ENCODE results near the gene OR5T3. TPM values are rescaled to one million over a fixed set of nuclear protein-coding genes. Genes with fewer than 3 reads are reported as not detected.

The OR5T3 gene
- total and polyA plus RNA-seq, 2 experiments from 2014 or later = not detected

DNA sequence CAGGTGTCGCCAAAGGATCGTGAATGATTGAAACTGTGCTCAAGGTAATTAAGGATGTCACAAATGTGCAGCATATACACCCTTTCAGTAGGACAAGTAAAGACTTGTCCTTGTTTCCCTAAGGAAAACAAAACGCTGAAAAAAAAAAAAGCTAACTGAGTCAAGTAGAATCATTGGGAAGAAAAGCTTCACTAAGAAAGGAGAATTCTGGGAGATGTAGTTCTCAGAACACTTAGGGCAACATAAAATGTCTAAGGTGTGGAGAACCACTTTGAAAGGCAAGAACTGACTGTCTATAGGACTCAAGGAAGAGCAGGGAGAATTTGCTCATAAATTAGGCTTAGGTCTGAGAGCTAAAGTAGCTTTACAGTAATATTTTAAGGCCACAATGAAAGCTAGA, 19.0 kb downstream of the OR5T3 start:
- Histone ChIP-seq H3K4me1 (ENCODE audit: insufficient read depth) (no peaks in the 10 kb centered on the region), H3K4me3 (no peak overlapping the region), H3K36me3 (replicated peaks; ENCODE audit: insufficient read depth, low read depth) (no peaks in the 10 kb centered on the region), H3K27ac (no peak overlapping the region), H3K4me2 (no peak overlapping the region), H3K9me2 (replicated peaks; ENCODE audit: insufficient read depth) (no peaks in the 10 kb centered on the region), H3K9me3 (ENCODE audit: low read depth) (no peaks in the 10 kb centered on the region), H3K79me2 (no peaks in the 10 kb centered on the region), H3K27me3 (no peaks in the 10 kb centered on the region), H4K20me1 (ENCODE audit: insufficient read depth, poor library complexity, severe bottlenecking) (no peaks in the 10 kb centered on the region), H2AFZ (no peak overlapping the region)
- no peak for DNase-seq (ENCODE audit: low spot score)
- TF ChIP-seq EZH2 (IDR thresholded peaks at IDR 0.05; ENCODE audit: borderline replicate concordance) = no peak
- no peak for TF ChIP-seq EZH2phosphoT487 (IDR thresholded peaks at IDR 0.05; ENCODE audit: low read depth, severe bottlenecking, unreplicated experiment)
- TF ChIP-seq, protein P1, sequence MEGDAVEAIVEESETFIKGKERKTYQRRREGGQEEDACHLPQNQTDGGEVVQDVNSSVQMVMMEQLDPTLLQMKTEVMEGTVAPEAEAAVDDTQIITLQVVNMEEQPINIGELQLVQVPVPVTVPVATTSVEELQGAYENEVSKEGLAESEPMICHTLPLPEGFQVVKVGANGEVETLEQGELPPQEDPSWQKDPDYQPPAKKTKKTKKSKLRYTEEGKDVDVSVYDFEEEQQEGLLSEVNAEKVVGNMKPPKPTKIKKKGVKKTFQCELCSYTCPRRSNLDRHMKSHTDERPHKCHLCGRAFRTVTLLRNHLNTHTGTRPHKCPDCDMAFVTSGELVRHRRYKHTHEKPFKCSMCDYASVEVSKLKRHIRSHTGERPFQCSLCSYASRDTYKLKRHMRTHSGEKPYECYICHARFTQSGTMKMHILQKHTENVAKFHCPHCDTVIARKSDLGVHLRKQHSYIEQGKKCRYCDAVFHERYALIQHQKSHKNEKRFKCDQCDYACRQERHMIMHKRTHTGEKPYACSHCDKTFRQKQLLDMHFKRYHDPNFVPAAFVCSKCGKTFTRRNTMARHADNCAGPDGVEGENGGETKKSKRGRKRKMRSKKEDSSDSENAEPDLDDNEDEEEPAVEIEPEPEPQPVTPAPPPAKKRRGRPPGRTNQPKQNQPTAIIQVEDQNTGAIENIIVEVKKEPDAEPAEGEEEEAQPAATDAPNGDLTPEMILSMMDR (IDR thresholded peaks at IDR 0.05; ENCODE audit: poor library complexity) = no peak
- 64% methylated on average over 3 of the region's 3 CpGs for WGBS (ENCODE audit: low lambda C conversion rate, missing lambda C conversion rate)

- no peaks in the 10 kb centered on the region for H4K20me1 ChIP-seq (ENCODE audit: insufficient read depth, poor library complexity, severe bottlenecking)
- no peaks in the 10 kb centered on the region for H3K79me2 ChIP-seq
- TF ChIP-seq EZH2phosphoT487 (IDR thresholded peaks at IDR 0.05; ENCODE audit: low read depth, severe bottlenecking, unreplicated experiment) = no peak
- TF ChIP-seq EZH2 (IDR thresholded peaks at IDR 0.05; ENCODE audit: borderline replicate concordance) = no peak
- TF ChIP-seq, protein P1 (IDR thresholded peaks at IDR 0.05; ENCODE audit: poor library complexity) = no peak
- H3K4me2 ChIP-seq = no peak within 1 kb of the TSS
- no peak within 1 kb of the TSS for H2AFZ ChIP-seq
- H3K27me3 ChIP-seq = no peaks in the 10 kb centered on the region
- DNase-seq (ENCODE audit: low spot score) = no peak
- H3K27ac ChIP-seq = no peak within 1 kb of the TSS
- H3K9me3 ChIP-seq (ENCODE audit: low read depth) = no peaks in the 10 kb centered on the region
- H3K9me2 ChIP-seq (replicated peaks; ENCODE audit: insufficient read depth) = no peaks in the 10 kb centered on the region
- H3K4me1 ChIP-seq (ENCODE audit: insufficient read depth) = no peaks in the 10 kb centered on the region
- H3K4me3 ChIP-seq = no peak within 1 kb of the TSS
- no peaks in the 10 kb centered on the region for H3K36me3 ChIP-seq (replicated peaks; ENCODE audit: insufficient read depth, low read depth)
Measured at GRCh38 chr11:56273854-56274253, 21.8 kb downstream of the OR5T3 start, which contains the start of gene OR5T1. Gene OR5T1 (plus strand): TSS chr11:56274154. CDS start chr11:56275639, 1,485 bp downstream.

DNA sequence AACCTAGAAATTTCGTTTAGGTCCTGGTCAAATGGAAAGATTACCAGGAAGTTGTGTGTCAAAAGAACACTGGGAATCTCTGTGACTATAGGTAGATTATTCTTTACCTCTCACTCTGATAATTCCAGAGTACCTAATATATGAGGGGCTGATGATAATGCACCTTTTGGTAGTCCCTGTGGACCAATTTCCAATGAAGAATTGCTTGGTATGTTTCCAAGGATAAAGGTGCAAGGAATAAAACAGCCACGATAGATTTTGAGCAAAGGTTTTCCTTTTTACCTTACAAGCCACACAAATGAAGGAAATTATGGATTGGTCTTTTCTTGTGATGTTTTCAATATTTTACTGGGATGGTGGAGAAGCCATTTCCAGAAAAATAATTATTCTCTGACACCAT, 40.1 kb downstream of the OR5T3 start, which contains the start of gene OR8H1:
TSS of gene OR8H1 (minus strand) at position 101 of the 400 bp plus-strand sequence. CDS start 1,192 bp downstream, outside the sequence.
- TF ChIP-seq, protein P1 (IDR thresholded peaks at IDR 0.05; ENCODE audit: poor library complexity) = no peak
- TF ChIP-seq EZH2phosphoT487 (IDR thresholded peaks at IDR 0.05; ENCODE audit: low read depth, severe bottlenecking, unreplicated experiment) (no peak), EZH2 (IDR thresholded peaks at IDR 0.05; ENCODE audit: borderline replicate concordance) (no peak)
- H3K9me2 ChIP-seq (replicated peaks; ENCODE audit: insufficient read depth) = no peaks in the 10 kb centered on the region
- no peak within 1 kb of the TSS for H3K27ac ChIP-seq
- DNase-seq (ENCODE audit: low spot score) = no peak
- H2AFZ ChIP-seq = no peak within 1 kb of the TSS
- no peaks in the 10 kb centered on the region for H3K9me3 ChIP-seq (ENCODE audit: low read depth)
- no peaks in the 10 kb centered on the region for H3K27me3 ChIP-seq
- no peaks in the 10 kb centered on the region for H3K4me1 ChIP-seq (ENCODE audit: insufficient read depth)
- 82% methylated on average over 2 of the region's 2 CpGs for WGBS (ENCODE audit: low lambda C conversion rate, missing lambda C conversion rate)
- no peak within 1 kb of the TSS for H3K4me2 ChIP-seq
- no peaks in the 10 kb centered on the region for H3K79me2 ChIP-seq
- H3K36me3 ChIP-seq (replicated peaks; ENCODE audit: insufficient read depth, low read depth) = no peaks in the 10 kb centered on the region
- no peak within 1 kb of the TSS for H3K4me3 ChIP-seq
- H4K20me1 ChIP-seq (ENCODE audit: insufficient read depth, poor library complexity, severe bottlenecking) = no peaks in the 10 kb centered on the region

- 96% methylated on average over 4 of the region's 4 CpGs for WGBS (ENCODE audit: low lambda C conversion rate, missing lambda C conversion rate)
- no peaks in the 10 kb centered on the region for H4K20me1 ChIP-seq (ENCODE audit: insufficient read depth, poor library complexity, severe bottlenecking)
- no peaks in the 10 kb centered on the region for H3K27me3 ChIP-seq
- H3K27ac ChIP-seq = no peak overlapping the region
- no peak overlapping the region for H3K4me2 ChIP-seq
- H3K4me3 ChIP-seq = no peak overlapping the region
- no peak overlapping the region for H2AFZ ChIP-seq
- DNase-seq (ENCODE audit: low spot score) = no peak
- H3K36me3 ChIP-seq (replicated peaks; ENCODE audit: insufficient read depth, low read depth) = no peaks in the 10 kb centered on the region
- H3K9me2 ChIP-seq (replicated peaks; ENCODE audit: insufficient read depth) = no peaks in the 10 kb centered on the region
- H3K9me3 ChIP-seq (ENCODE audit: low read depth) = no peaks in the 10 kb centered on the region
- H3K4me1 ChIP-seq (ENCODE audit: insufficient read depth) = no peaks in the 10 kb centered on the region
- TF ChIP-seq, protein P1 (IDR thresholded peaks at IDR 0.05; ENCODE audit: poor library complexity) = no peak
- TF ChIP-seq EZH2phosphoT487 (IDR thresholded peaks at IDR 0.05; ENCODE audit: low read depth, severe bottlenecking, unreplicated experiment) (no peak), EZH2 (IDR thresholded peaks at IDR 0.05; ENCODE audit: borderline replicate concordance) (no peak)
- H3K79me2 ChIP-seq = no peaks in the 10 kb centered on the region
Measured at GRCh38 chr11:56296898-56297297, 44.8 kb downstream of the OR5T3 start.

Data from hepatocyte (in vitro differentiated cells).